Central memory CD8-positive, alpha-beta T cell (primary cell): ENCODE data around the gene HPSE2.

Experiments
- ATAC-seq: fragments of 150-1000 bp; cut with Tn5 transposase; replicated peaks from 2 replicates; pipeline ENCODE4 v1.10.0; 2022; ENCODE audit warnings: mild to moderate bottlenecking, moderate FRiP score, moderate number of reproducible peaks; ENCODE audit not compliant: poor library complexity, severe bottlenecking; ENCODE audit errors: extremely low read depth
- DNase-seq, 2 donors: peaks; one replicate each; pipeline ENCODE4 v3.0.0; 2021; ENCODE audit warnings: low spot score in 2 of 2
- H3K27ac Mint-ChIP-seq: one replicate; pipeline ENCODE4 v1.8.0; 2022; ENCODE audit warnings: low read depth, mild to moderate bottlenecking, moderate library complexity, mixed read lengths
- H3K27me3 Mint-ChIP-seq: one replicate; pipeline ENCODE4 v1.8.0; 2022; ENCODE audit warnings: mixed read lengths
- H3K36me3 Mint-ChIP-seq: one replicate; pipeline ENCODE4 v1.8.0; 2022; ENCODE audit warnings: mild to moderate bottlenecking, moderate library complexity, mixed read lengths; ENCODE audit not compliant: insufficient read depth
- H3K4me1 Mint-ChIP-seq: one replicate; pipeline ENCODE4 v1.8.0; 2022; ENCODE audit warnings: mixed read lengths
- H3K4me3 Mint-ChIP-seq: one replicate; pipeline ENCODE4 v1.8.0; 2022; ENCODE audit warnings: mild to moderate bottlenecking, moderate library complexity, mixed read lengths
- H3K9me3 Mint-ChIP-seq: one replicate; pipeline ENCODE4 v1.8.0; 2022; ENCODE audit warnings: mixed read lengths

HPSE2 gene

DNA sequence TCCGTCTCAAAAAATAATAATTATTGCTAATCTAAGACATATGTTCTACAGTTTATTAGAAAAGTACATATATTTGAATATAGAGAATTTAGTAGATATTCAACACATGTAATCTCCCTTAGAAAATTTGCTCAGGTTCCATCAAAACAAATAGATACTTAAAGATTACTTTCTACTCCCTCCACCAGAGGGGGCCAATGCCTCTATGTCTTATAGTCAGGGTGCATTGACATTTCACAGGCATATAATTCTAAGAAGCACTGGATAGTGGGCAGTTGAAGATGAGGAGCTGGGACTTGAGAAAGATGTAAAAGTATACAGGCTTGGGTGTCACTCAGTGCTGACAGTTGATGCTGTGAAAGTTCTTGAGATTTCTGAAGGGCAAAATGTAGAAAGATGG is 487.4 kb downstream of the HPSE2 start:
- no peak overlapping the region for H3K27ac Mint-ChIP-seq
- no peaks in the 10 kb centered on the region for H3K36me3 Mint-ChIP-seq
- no peak for DNase-seq
- H3K4me1 Mint-ChIP-seq: no peaks in the 10 kb centered on the region
- ATAC-seq: no peak
- H3K27me3 Mint-ChIP-seq: no peaks in the 10 kb centered on the region
- H3K9me3 Mint-ChIP-seq: peaks cover 5% of the 10 kb centered on the region
- no peak overlapping the region for H3K4me3 Mint-ChIP-seq

DNA sequence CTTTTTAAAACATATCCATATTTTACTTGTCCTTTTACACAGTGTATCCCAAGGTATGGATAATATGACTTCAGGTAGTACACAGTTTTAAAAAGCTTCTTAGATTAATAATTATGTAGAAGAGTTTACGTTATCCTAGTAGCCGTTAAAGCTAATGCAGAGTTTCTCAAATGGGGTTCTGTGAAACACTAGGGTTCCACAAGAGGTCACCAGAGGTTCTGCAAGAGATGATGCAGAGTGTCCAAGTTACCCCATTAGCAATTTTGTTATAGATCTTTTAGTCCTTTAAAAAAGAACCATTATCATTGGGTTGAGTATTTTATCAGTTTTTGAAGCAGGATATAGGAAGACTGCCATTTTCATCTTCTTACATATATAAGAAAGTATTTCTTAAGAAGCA is 490.0 kb downstream of the HPSE2 start:
- DNase-seq (no peak), ATAC-seq (no peak)
- no peaks in the 10 kb centered on the region for H3K4me1 Mint-ChIP-seq

DNA sequence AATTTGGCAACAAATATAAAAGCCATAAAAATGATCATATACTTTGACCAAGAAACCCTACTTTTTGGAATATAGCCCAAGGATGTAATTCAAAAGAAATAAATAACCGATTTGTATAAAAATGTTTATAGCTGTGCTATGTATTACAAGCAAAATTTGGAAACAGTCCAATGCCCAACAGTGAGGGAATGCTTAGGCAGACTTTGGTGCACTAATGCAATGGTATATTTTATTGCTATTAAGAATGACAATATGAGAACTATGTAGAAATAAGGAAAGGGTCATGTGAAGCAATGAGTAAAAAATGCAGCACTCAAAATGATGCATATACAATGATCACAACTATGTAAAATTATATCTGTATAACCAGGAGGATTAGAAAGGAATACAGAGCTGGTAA is 515.1 kb downstream of the HPSE2 start:
- Mint-ChIP-seq H3K9me3 (no peaks in the 10 kb centered on the region), H3K27ac (no peak overlapping the region), H3K36me3 (no peaks in the 10 kb centered on the region), H3K4me1 (no peaks in the 10 kb centered on the region), H3K27me3 (peaks cover 35% of the 10 kb centered on the region), H3K4me3 (no peak overlapping the region)
- ATAC-seq: no peak
- no peak for DNase-seq

More for the DNA sequence above, 490.0 kb downstream of the HPSE2 start:
- Mint-ChIP-seq H3K36me3 (no peaks in the 10 kb centered on the region), H3K4me3 (no peak overlapping the region), H3K27ac (no peak overlapping the region), H3K27me3 (no peaks in the 10 kb centered on the region), H3K9me3 (no peaks in the 10 kb centered on the region)

DNA sequence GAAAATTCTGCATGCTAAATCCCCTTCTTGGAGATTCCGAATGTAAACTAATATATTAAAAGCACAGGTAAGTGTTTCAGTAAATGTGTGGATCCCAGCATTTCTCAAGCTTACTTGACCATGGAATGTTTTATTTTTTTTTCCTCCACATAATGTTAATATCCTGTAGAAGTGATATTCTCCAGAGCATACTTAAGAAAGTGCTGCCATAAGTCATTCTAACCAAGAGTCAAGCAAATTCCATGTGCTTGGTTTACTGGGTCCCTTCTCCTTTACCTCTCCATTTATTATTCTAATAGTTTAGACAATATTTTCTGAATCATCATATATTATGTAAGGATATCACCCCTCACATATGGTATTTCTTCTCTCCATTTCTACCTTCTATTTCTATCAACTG is 522.1 kb downstream of the HPSE2 start:
- ATAC-seq: no peak
- Mint-ChIP-seq H3K36me3 (no peaks in the 10 kb centered on the region), H3K9me3 (no peaks in the 10 kb centered on the region), H3K4me1 (no peaks in the 10 kb centered on the region), H3K27ac (no peak overlapping the region), H3K27me3 (peaks cover 7% of the 10 kb centered on the region), H3K4me3 (no peak overlapping the region)
- no peak for DNase-seq

DNA sequence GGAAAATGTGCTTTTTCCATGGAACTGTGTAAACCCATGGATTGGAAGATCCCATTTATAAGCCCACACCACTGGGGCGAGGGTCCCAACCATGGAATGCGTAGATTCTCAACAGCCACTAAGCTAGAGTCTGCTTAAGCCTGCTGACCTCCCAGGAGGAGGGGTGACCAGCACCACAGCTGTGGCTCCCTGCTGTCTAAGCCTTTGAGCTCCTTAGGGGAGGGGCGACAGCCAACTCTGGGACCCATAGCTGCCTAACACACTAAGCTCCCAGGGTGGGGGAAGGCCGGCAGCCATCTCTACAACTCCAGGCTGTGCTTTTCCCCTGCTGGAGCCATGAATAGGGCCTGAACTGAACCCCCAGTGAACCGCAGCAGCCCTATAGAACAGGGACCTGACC is 539.1 kb downstream of the HPSE2 start:
- H3K27ac Mint-ChIP-seq: no peak overlapping the region
- H3K36me3 Mint-ChIP-seq: no peaks in the 10 kb centered on the region
- H3K9me3 Mint-ChIP-seq: no peaks in the 10 kb centered on the region
- ATAC-seq (no peak), DNase-seq (no peak)
- peaks cover 42% of the 10 kb centered on the region for H3K27me3 Mint-ChIP-seq
- no peak overlapping the region for H3K4me3 Mint-ChIP-seq
- H3K4me1 Mint-ChIP-seq: no peaks in the 10 kb centered on the region

DNA sequence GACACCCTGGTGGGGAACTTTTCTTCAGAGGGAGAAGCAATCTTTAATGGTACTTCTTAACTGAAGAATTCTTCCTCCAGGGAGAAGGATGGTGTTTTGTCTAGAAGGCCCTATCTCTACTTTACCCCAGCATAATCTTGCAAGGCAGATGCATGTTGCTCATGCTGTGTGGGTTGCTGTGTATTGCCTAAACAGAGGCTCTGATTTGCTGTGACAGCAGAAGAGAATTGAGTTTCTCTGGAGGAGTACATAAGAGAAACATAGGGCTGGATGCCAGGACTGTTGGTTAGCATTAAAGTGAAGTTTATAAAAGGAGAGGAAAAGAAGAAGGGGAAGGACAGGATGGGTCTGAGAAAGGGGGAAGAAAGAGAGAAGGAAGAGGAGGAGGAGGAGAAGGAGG is 540.8 kb downstream of the HPSE2 start:
- H3K4me3 Mint-ChIP-seq: no peak overlapping the region
- no peak for ATAC-seq

DNA sequence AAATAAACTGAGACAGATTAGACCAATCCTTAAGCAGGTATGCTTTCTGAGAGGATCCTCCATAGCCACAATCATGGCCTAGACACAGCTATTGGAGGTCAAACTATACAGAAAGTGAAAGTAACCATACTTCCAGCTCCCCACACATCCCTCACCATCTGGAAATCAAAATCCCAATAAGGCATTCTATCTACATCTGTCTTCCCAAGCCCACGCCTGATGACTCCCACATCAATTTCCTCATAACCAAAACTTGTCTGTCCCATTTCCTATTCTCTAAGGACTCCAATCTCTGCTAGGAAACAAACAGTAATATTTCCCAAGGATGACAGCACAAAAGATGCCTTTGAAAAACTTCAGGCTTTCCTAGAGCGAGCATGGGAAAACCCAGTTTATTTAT is 541.6 kb downstream of the HPSE2 start:
- Mint-ChIP-seq H3K27ac (no peak overlapping the region), H3K36me3 (no peaks in the 10 kb centered on the region), H3K4me1 (no peaks in the 10 kb centered on the region), H3K27me3 (peaks cover 44% of the 10 kb centered on the region), H3K9me3 (peaks cover 4% of the 10 kb centered on the region), H3K4me3 (no peak overlapping the region)
- ATAC-seq (no peak), DNase-seq (no peak)

More for the DNA sequence above, 540.8 kb downstream of the HPSE2 start:
- no peaks in the 10 kb centered on the region for H3K9me3 Mint-ChIP-seq
- peaks cover 44% of the 10 kb centered on the region for H3K27me3 Mint-ChIP-seq
- no peak overlapping the region for H3K27ac Mint-ChIP-seq
- no peak for DNase-seq
- no peaks in the 10 kb centered on the region for H3K36me3 Mint-ChIP-seq
- H3K4me1 Mint-ChIP-seq: no peaks in the 10 kb centered on the region

DNA sequence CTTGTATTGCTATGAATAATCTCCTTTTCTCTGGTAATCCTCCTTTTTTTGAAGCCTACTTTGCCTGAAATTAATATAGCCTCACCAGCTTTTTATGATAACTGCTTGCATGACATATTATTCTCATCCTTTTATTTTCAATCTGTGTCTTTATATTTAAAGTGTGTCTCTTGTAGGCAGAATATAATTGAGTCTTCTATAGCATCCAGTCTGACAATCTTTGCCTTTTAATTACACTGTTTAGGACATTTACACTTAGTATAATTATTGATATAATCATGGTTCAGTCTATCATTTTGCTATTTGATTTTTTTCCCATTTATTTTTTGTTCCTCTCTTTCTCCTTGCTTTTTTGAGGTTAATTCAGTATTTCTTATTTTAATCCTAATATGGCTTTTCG is 548.0 kb downstream of the HPSE2 start:
- no peaks in the 10 kb centered on the region for H3K36me3 Mint-ChIP-seq
- H3K9me3 Mint-ChIP-seq: peaks cover 15% of the 10 kb centered on the region
- no peaks in the 10 kb centered on the region for H3K4me1 Mint-ChIP-seq
- H3K4me3 Mint-ChIP-seq: no peak overlapping the region
- no peak for ATAC-seq
- no peak overlapping the region for H3K27ac Mint-ChIP-seq
- peaks cover 45% of the 10 kb centered on the region for H3K27me3 Mint-ChIP-seq
- DNase-seq: no peak

DNA sequence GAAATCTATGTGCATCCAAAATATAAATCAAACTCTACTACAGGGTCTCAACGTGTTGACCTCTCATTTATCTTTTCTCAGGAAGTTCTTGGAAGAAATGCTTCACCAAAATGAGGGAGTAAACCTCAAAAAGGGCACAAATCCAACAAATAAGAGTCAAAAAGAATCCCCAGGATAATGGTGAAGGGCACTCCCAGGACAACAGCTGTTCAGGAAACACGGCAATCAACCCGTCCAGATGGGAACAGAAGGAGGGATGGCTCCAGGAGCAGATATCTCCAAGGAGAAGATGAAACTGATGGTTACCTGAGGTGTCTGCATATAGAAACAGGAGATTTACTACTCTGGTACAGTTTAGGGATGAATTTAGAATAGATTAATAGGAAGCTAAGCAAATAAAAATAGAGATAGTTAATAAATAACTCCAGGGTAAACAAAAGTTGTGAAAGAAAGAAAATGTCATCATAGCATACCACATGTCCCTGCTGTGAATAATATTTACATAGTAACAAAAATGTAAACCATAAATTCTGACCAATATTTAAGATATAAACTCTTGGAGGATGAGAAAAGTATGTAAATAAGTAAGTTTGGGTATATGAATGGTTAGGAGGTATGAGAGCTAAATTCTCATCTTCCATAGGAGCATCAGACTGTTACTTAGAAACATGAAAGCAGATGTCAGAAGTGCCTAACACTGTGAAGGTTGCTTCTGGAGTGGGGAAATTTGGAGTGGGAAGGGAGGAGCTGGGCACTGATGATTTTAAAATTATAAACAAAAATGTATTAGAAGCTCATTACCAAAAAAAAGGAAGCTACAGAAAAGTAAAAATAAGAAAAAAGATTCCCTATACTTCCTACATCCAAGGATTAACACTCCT is 551.4 kb downstream of the HPSE2 start:
- H3K36me3 Mint-ChIP-seq: no peaks in the 10 kb centered on the region
- DNase-seq: no peak
- no peak for ATAC-seq

DNA sequence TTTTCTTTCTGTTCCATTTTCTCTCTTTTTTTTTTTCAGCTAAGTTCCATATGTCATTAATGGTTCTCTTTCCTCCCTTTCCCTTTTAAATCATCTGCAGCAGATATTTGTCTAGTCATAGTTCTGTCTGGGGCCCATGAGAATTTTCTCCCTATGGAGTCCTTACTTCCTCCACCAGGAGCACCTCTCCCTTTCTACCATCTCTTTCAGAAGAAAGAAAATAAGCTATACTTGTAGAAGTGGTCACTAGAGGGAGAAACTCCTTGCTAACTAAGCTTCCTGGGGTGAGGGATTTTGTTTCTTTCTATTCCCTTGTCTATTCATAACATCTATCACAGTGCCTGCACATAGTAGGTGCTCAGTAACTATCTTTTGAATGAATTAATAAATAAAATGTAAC is 558.8 kb downstream of the HPSE2 start:
- Mint-ChIP-seq H3K4me3 (no peak overlapping the region), H3K27ac (no peak overlapping the region), H3K9me3 (no peaks in the 10 kb centered on the region), H3K36me3 (no peaks in the 10 kb centered on the region), H3K27me3 (peaks cover 38% of the 10 kb centered on the region), H3K4me1 (no peaks in the 10 kb centered on the region)
- ATAC-seq: no peak
- DNase-seq: no peak

More for the DNA sequence above, 551.4 kb downstream of the HPSE2 start:
- Mint-ChIP-seq H3K27me3 (peaks cover 43% of the 10 kb centered on the region), H3K27ac (no peak overlapping the region), H3K9me3 (peaks cover 13% of the 10 kb centered on the region), H3K4me1 (no peaks in the 10 kb centered on the region), H3K4me3 (no peak overlapping the region)

DNA sequence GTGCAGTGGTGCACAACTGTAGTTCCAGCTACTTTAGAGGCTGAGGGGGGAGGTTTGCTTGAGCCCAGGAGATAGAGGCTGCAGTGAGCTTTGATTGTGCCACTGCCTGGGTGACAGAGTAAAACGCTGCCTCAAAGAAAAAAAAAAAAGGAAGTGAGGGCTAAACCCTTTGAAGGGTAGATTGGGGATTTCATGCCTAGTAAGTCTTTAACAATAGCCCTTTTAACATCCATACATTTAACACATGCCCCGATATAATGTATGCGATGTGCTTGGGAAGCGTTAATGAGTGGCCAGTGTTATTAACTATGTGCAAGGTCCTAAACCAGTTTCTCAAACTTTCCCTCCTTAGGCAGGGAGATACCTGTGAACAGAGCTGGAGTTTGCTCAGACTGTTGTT is 559.8 kb downstream of the HPSE2 start:
- H3K27me3 Mint-ChIP-seq: peaks cover 34% of the 10 kb centered on the region
- ATAC-seq (no peak), DNase-seq (no peak)
- no peak overlapping the region for H3K4me3 Mint-ChIP-seq
- no peaks in the 10 kb centered on the region for H3K4me1 Mint-ChIP-seq
- H3K9me3 Mint-ChIP-seq: no peaks in the 10 kb centered on the region
- no peak overlapping the region for H3K27ac Mint-ChIP-seq
- H3K36me3 Mint-ChIP-seq: no peaks in the 10 kb centered on the region

DNA sequence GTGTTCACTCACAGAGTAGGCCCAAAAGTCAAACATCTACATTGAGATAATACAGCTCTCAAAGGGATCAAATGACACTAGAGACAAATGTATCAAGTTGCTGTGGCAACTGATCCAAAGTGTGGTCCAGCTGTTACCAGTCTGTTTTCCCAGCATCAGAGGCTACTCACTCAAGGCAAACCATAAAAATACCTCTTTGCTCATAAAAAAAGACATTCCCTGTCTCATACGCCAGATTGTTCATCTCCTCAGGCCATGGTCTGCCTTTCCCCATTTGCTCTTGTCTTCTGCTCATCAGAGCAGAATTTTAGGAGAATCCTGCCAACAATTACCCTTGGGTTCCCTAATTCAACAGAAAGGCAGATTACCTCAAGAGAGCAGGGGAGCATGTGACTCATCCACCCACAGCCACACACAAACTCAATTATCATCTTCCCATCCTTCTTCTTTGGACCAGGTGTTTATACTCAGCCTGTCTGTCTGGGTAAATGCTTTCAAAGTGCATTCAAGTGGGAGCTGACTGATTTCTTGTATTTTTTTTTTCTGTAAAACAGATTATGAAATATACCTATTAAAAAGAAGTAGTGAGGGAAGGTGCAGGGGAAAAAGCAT is 562.4 kb downstream of the HPSE2 start:
- no peak overlapping the region for H3K27ac Mint-ChIP-seq
- H3K36me3 Mint-ChIP-seq: no peaks in the 10 kb centered on the region
- H3K4me3 Mint-ChIP-seq: no peak overlapping the region
- H3K27me3 Mint-ChIP-seq: peaks cover 41% of the 10 kb centered on the region
- DNase-seq: no peak
- no peaks in the 10 kb centered on the region for H3K9me3 Mint-ChIP-seq
- ATAC-seq: no peak
- no peaks in the 10 kb centered on the region for H3K4me1 Mint-ChIP-seq

DNA sequence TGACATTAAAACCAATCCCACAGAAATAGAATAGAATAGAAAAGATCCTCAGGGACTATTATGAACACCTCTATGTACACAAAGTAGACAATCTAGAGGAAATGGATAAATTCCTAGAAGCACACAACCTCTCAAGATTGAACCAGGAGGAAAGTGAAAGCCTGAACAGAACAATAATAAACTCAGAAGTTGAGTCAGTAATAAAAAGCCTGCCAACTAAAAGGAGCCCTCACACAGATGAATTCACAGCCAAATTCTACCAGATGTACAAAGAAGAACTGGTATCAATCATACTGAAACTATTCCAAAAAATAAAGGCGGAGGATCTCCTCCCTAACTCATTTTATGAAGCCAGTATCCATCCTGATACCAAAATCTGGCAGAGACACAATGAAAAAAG is 568.6 kb downstream of the HPSE2 start:
- ATAC-seq (no peak), DNase-seq (no peak)
- no peak overlapping the region for H3K27ac Mint-ChIP-seq
- H3K27me3 Mint-ChIP-seq: peaks cover 44% of the 10 kb centered on the region
- peaks cover 2% of the 10 kb centered on the region for H3K36me3 Mint-ChIP-seq
- no peaks in the 10 kb centered on the region for H3K4me1 Mint-ChIP-seq
- no peak overlapping the region for H3K4me3 Mint-ChIP-seq
- no peaks in the 10 kb centered on the region for H3K9me3 Mint-ChIP-seq
